Activated naive CD4-positive, alpha-beta T cell treated with anti-CD3 and anti-CD28 coated beads, Interleukin-2, amount 50 U/mL, for 24 hours (primary cell): ENCODE data around the gene APBB1.

ENCODE experiments used
- H3K27ac Mint-ChIP-seq: one replicate; pipeline ENCODE4 v1.8.0; 2021; ENCODE audit warnings: mild to moderate bottlenecking, mixed read lengths
- H3K27me3 Mint-ChIP-seq: one replicate; pipeline ENCODE4 v1.8.0; 2021; ENCODE audit warnings: mixed read lengths
- H3K36me3 Mint-ChIP-seq: one replicate; pipeline ENCODE4 v1.8.0; 2021; ENCODE audit warnings: mixed read lengths
- H3K4me1 Mint-ChIP-seq: one replicate; pipeline ENCODE4 v1.8.0; 2021; ENCODE audit warnings: mixed read lengths
- H3K4me3 Mint-ChIP-seq: one replicate; pipeline ENCODE4 v1.8.0; 2021; ENCODE audit warnings: mild to moderate bottlenecking, mixed read lengths
- H3K9me3 Mint-ChIP-seq: one replicate; pipeline ENCODE4 v1.8.0; 2021; ENCODE audit warnings: mixed read lengths

The APBB1 gene

DNA sequence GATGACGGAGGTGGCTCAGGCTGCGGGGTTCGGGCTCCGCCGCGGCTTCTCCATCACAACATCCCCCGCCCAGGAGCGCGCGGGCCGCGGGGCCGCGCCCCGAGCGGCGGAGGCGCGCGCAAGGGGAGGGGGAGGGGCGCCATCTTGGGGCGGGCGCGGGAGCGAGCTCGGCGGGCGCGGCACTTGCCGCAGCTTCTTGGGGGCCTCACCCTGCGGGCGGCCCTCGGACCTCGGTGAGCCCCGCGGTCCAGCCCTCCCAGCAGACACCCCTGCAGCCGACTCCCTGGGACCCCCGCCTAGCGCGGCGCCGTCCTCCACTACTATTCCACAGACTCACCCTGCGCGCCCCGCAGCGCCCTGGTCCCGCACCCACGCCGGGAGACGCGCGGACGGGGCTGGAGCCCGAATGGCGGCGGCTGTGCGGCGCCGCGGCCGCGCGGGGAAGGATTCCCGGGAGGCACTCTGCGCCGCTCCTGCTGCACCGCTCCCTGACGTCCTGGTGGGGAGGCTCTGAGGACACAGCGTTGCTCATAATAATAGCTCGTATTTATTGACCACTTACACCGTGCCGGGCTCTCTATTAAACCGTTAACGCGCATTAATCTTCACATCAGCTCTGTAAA is at the start of gene APBB1:
TSS of gene APBB1 (minus strand) at position 86 of the 623 bp plus-strand sequence. CDS start 7,747 bp downstream, outside the sequence.
- Mint-ChIP-seq H3K4me1 (peaks cover 11% of the 10 kb centered on the region), H3K36me3 (no peaks in the 10 kb centered on the region), H3K27ac (peak within 1 kb of the TSS; percentile 78), H3K27me3 (no peaks in the 10 kb centered on the region), H3K4me3 (peak within 1 kb of the TSS; percentile 86), H3K9me3 (no peaks in the 10 kb centered on the region)

DNA sequence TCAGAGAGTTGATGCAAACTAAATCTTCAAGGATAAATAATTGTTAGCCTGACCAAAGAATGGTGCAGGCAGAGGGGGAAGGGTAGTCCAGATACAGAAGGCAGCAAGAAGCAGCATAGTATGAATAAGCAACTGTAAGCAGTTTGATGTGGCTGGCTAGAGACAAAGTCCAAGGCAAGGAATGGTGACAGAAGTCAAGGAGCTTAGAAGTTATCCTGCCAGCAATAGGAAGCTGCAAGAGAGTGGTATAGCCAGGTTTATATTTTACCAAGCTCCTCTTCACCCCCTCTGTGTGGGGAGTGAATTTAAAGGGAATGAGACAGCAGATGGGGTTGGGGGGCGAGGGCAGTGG is 40.2 kb upstream of the APBB1 start:
- Mint-ChIP-seq H3K36me3 (peaks cover 9% of the 10 kb centered on the region), H3K27me3 (no peaks in the 10 kb centered on the region), H3K27ac (no peak overlapping the region), H3K9me3 (no peaks in the 10 kb centered on the region), H3K4me3 (no peak overlapping the region), H3K4me1 (no peaks in the 10 kb centered on the region)

DNA sequence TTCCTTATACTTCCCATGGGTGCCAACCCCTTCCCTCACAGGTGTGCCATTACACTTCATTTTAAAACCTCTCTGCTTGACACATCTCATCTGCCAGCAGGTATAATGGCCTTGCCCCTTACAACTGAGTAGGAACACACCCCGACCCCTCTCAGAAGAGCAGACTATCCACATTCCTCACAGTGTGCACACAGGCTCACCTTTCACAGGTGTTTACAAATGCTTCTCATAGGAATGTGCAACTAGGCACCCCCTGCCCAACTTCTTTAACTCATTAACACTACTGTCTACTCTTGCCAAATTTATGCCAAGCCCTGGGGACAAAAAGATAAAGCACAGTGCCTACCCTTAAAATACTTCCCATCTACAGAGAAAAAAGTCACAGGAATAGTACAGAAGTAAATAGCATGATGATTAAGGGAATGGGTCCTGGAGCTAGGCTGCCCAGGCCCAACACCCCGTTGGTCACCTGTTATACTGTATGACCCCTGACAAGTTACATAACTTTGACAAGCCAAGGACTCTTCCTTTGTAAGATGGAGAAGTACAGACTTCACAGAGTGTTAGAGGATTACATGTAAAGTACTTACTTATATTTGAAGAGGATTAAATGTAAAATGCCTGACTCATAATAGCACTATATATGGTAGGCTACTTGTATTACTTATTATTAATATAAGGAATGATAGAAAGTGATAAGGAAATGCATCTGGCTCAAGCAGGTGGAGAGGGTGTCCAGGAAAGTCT is 39.6 kb upstream of the APBB1 start:
- H3K27me3 Mint-ChIP-seq: no peaks in the 10 kb centered on the region
- H3K9me3 Mint-ChIP-seq: no peaks in the 10 kb centered on the region
- H3K36me3 Mint-ChIP-seq: peaks cover 5% of the 10 kb centered on the region
- H3K4me3 Mint-ChIP-seq: no peak overlapping the region
- H3K27ac Mint-ChIP-seq: no peak overlapping the region
- no peaks in the 10 kb centered on the region for H3K4me1 Mint-ChIP-seq

DNA sequence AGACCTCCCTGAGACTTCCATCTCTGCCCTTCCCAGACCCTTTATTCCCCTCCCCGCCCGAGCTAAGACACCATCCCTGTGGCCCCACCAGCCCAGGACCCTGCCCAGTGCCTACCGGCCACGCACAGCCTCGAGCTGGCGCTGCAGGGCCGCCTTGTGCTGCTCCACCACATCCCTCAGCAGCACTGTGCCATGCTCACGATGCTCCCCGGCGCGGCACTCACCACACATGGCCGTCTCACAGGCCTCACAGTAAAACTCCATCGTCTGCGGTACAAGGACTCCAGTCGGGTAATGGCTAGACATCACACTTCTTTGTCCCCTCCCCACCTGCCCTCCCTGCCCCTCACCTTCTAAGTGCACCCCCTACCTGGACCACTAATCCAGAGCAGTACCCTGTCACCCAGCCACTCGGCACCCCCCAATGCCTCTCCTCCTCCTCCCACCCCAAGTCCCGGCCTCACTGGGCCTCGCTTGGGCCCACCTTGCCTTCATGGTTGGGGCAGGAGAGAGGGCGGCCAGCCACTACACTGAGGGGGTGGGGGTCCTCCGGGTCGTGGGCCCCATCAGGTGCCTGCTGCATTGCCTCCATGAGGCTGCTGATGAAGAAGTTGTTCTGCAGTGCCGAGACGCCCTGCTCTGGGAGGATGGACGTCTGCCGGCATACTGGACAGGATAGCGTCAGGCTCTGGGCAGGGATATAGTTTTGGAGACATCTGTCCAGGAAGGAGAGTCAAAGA is 38.9 kb upstream of the APBB1 start:
- H3K9me3 Mint-ChIP-seq: no peaks in the 10 kb centered on the region
- no peak overlapping the region for H3K4me3 Mint-ChIP-seq
- H3K27ac Mint-ChIP-seq: no peak overlapping the region
- no peaks in the 10 kb centered on the region for H3K27me3 Mint-ChIP-seq
- no peaks in the 10 kb centered on the region for H3K4me1 Mint-ChIP-seq
- H3K36me3 Mint-ChIP-seq: peaks cover 3% of the 10 kb centered on the region

- Mint-ChIP-seq H3K9me3 (no peaks in the 10 kb centered on the region), H3K27ac (no peak overlapping the region), H3K4me1 (no peaks in the 10 kb centered on the region), H3K27me3 (no peaks in the 10 kb centered on the region), H3K36me3 (peaks cover 3% of the 10 kb centered on the region), H3K4me3 (no peak overlapping the region)
Observed at GRCh38 chr11:6456361-6457073, 37.6 kb upstream of the APBB1 start.

- Mint-ChIP-seq H3K9me3 (no peaks in the 10 kb centered on the region), H3K27me3 (no peaks in the 10 kb centered on the region), H3K36me3 (peaks cover 3% of the 10 kb centered on the region), H3K4me3 (no peak overlapping the region), H3K4me1 (no peaks in the 10 kb centered on the region), H3K27ac (no peak overlapping the region)
Observed at GRCh38 chr11:6455070-6455469, 36.2 kb upstream of the APBB1 start.

DNA sequence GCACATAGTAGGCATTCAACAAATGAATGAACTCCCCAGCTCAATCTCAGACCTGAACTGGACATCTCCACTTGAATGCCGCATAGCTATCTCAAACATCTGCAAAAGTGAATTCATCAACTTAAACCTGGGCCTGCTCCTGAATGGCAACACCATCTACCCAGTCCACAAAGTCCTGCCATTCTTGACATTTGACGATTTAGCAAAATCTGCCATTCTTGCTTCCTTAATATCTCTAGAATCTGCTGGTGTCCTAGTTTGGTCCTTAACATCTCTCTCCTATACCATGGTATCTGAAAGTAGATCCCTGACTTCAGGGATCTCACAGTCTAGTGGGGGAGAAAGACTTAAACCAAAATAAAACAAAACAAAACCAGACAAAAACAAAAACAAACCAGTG is 34.3 kb upstream of the APBB1 start:
- Mint-ChIP-seq H3K27me3 (no peaks in the 10 kb centered on the region), H3K9me3 (no peaks in the 10 kb centered on the region), H3K36me3 (peaks cover 3% of the 10 kb centered on the region), H3K4me1 (no peaks in the 10 kb centered on the region), H3K27ac (no peak overlapping the region), H3K4me3 (no peak overlapping the region)

- Mint-ChIP-seq H3K27ac (no peak overlapping the region), H3K36me3 (peaks cover 3% of the 10 kb centered on the region), H3K27me3 (no peaks in the 10 kb centered on the region), H3K9me3 (no peaks in the 10 kb centered on the region), H3K4me3 (no peak overlapping the region), H3K4me1 (no peaks in the 10 kb centered on the region)
Observed at GRCh38 chr11:6452219-6452618, 33.3 kb upstream of the APBB1 start.

- Mint-ChIP-seq H3K36me3 (no peaks in the 10 kb centered on the region), H3K27me3 (no peaks in the 10 kb centered on the region), H3K9me3 (no peaks in the 10 kb centered on the region), H3K4me1 (no peaks in the 10 kb centered on the region), H3K27ac (no peak overlapping the region), H3K4me3 (no peak overlapping the region)
Observed at GRCh38 chr11:6448574-6448973, 29.7 kb upstream of the APBB1 start.

DNA sequence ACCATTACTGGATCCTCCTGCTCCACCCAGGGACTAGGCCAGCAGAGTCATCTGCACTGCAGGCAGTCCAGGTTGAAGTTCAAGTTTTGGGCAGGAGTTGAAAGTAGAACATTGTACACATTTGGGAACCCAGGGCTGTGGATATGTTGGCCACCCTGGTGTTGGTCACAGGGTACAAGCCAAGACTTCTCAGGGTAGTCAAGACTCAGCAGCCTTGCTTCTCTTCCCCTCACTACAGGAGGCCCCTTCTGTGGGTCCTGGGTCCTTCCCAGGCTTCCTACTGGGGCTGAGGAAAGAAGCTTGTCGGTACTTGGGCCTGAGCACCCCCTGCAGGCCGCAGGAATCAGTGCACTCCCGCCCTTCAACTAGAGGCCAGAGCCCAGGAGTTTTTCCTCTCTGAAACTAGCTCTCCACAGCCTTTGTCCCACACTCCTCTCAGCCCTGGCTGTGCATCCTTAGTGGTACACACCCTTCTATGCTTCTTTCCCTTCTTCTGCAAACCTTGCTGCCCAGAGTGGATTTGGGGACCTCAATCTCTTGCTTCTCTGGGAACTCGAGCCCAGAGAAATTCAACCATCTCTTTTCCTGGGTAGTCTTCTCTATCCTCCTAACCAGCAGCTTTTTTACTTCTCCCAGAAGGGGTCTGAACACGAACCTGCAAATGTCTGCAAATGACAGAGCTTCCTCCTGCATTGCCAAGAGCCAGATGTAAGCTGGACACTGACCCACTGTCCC is 24.5 kb upstream of the APBB1 start:
- H3K27me3 Mint-ChIP-seq: no peaks in the 10 kb centered on the region
- no peak overlapping the region for H3K4me3 Mint-ChIP-seq
- no peaks in the 10 kb centered on the region for H3K4me1 Mint-ChIP-seq
- H3K36me3 Mint-ChIP-seq: no peaks in the 10 kb centered on the region
- H3K9me3 Mint-ChIP-seq: no peaks in the 10 kb centered on the region
- no peak overlapping the region for H3K27ac Mint-ChIP-seq

GRCh38 chr11:6442441-6442840 is 23.5 kb upstream of the APBB1 start:
- Mint-ChIP-seq H3K27ac (no peak overlapping the region), H3K4me3 (no peak overlapping the region), H3K27me3 (no peaks in the 10 kb centered on the region), H3K4me1 (no peaks in the 10 kb centered on the region), H3K9me3 (no peaks in the 10 kb centered on the region), H3K36me3 (no peaks in the 10 kb centered on the region)

GRCh38 chr11:6440906-6441358 is 22.0 kb upstream of the APBB1 start, which contains the start of gene HPX:
Gene HPX, minus strand, starts transcription at chr11:6440987. Its CDS starts 24 bp downstream, at chr11:6440963.
- Mint-ChIP-seq H3K4me3 (no peak within 1 kb of the TSS), H3K27me3 (no peaks in the 10 kb centered on the region), H3K27ac (peak within 1 kb of the TSS; percentile 14), H3K36me3 (no peaks in the 10 kb centered on the region), H3K9me3 (no peaks in the 10 kb centered on the region), H3K4me1 (peaks cover 1% of the 10 kb centered on the region)

- Mint-ChIP-seq H3K9me3 (no peaks in the 10 kb centered on the region), H3K36me3 (no peaks in the 10 kb centered on the region), H3K27me3 (no peaks in the 10 kb centered on the region), H3K4me1 (peaks cover 4% of the 10 kb centered on the region), H3K4me3 (no peak overlapping the region), H3K27ac (no peak overlapping the region)
Observed at GRCh38 chr11:6438979-6439571, 20.2 kb upstream of the APBB1 start.

- no peaks in the 10 kb centered on the region for H3K27me3 Mint-ChIP-seq
- H3K4me3 Mint-ChIP-seq: no peak overlapping the region
- H3K27ac Mint-ChIP-seq: no peak overlapping the region
- H3K4me1 Mint-ChIP-seq: peaks cover 4% of the 10 kb centered on the region
- H3K9me3 Mint-ChIP-seq: no peaks in the 10 kb centered on the region
- no peaks in the 10 kb centered on the region for H3K36me3 Mint-ChIP-seq
Observed at GRCh38 chr11:6437993-6438392, 19.1 kb upstream of the APBB1 start.

DNA sequence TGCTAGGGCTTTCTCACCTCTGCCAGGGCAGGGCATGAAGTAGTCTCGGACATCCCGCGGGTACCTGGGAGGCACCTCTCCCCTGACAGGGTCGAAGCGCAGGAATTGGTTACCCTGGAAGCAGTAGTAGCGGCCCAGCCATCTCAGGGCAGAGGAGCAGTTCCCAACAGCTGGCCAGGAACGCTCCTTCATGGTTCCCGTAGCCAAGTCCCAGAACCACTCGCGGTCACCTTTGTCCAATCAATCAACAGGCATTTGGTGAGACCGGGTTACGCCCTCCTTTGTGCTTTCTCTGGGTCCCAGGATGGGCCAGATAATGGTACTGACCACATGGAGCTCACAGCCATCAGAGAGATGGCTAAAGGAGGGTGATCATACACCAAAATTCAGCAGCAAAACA is 18.5 kb upstream of the APBB1 start:
- Mint-ChIP-seq H3K4me3 (no peak overlapping the region), H3K36me3 (no peaks in the 10 kb centered on the region), H3K27ac (no peak overlapping the region), H3K9me3 (no peaks in the 10 kb centered on the region), H3K27me3 (no peaks in the 10 kb centered on the region), H3K4me1 (peaks cover 4% of the 10 kb centered on the region)
